ENCODE results near the gene USH2A.
"Not testable (repeated sequence)": the region's sequence is repeated elsewhere in the genome, so short reads cannot be mapped to it uniquely, and the experiment has no call there.

The USH2A gene

DNA sequence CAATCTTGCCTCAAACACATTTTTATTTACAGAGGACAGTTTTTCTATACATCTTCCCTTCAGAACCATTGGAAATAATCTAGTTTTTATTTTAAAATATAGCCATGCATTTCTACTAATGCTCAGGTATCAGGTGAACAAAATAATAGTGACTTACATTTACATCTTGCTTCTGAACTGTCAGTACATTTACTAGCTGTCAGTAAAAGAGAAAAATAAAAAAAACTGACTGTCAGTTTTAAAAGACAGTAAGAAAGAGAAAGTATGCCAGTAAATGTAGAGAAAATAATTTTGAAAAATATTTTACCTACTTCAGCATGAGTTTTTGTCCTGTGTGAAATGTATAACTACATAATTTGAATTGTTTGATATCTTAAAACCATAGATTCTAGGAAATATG is 33.5 kb downstream of the USH2A start:
- DNase-seq (ENCODE audit: low read depth in 3 of 3) = no peak

- DNase-seq (ENCODE audit: low read depth in 3 of 3) = no peak
These were observed 34.7 kb downstream of the USH2A start for GRCh38 chr1:216388558-216388957.

GRCh38 chr1:216387782-216388181 is 35.5 kb downstream of the USH2A start:
- no peak for DNase-seq (ENCODE audit: low read depth in 3 of 3)

DNA sequence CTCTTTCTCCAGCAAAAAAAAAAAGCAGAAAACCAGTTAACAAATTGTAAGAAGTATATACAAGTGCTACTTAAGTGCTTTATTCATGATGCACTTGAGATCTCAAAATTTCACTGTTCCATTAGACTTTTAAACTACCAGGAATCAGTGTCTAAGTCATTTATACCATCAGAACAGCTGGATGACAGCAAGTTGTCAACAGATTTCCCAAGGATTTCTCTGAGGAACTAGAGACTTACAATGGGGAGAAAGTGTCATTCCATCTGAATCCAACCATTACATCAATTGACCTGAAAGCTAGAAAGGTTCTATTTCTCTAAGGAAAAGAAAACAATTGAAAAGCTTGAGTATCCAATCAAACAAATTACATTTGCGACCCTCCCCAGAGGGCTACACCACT is 43.8 kb downstream of the USH2A start:
- DNase-seq (ENCODE audit: low read depth in 3 of 3) = no peak

DNA sequence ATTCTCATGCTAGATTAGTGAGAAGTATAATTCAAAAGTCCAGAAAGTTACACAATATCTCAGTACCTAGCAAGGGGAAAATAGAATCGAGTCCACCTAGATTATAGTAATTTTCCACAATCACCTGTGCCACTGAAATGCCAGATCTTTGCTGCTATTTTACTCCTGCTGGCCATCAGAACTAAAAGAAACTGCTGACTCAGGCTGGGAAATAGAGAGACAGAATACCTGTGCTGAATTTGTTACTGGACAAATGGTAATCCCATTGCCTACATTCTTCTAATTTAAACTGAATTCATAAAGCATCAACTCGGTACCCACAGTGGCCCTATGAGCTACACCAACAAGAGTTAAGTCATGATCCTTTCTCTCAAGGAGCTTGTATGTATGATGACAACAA is 55.0 kb downstream of the USH2A start:
- no peak for DNase-seq (ENCODE audit: low read depth in 3 of 3)

DNA sequence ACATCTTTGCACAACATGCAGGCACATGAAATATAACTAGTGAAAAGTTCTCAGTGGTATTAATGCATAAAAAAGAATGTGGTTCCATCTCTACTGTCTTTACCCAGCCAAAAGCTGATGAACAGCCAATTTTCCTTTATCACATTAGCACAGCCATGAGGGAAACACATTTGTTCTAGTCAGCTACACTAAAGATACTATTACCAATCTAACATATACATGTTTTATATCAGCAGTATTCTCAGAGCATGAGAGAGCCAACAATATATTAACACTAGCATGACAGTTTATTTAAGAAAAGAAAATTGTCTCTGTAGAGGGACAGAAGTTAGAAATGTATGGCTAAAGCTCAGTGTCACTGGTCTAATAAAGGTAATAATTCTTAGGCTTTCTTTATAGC is 56.3 kb downstream of the USH2A start:
- no peak for DNase-seq (ENCODE audit: low read depth in 3 of 3)

- DNase-seq (ENCODE audit: low read depth in 3 of 3) = no peak
These were observed 66.3 kb downstream of the USH2A start for GRCh38 chr1:216356945-216357344.

DNA sequence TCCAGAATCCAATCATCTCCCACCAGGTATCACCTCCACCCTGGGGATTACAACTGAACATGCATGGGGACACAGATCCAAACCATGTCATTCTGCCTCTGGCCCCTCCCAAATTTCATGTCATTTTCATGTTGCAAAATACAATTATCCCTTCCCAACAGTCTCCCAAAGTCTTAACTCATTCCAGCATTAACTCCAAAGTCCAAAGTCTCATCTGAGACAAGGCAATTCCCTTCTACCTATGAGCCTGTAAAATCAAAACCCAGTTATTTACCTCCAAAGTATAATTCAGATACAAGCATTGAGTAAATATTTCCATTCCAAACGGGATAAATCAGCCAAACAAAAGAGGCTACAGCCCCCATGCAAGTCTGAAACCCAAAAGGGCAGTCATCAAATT is 73.1 kb downstream of the USH2A start:
- no peak for DNase-seq (ENCODE audit: low read depth in 3 of 3)

DNA sequence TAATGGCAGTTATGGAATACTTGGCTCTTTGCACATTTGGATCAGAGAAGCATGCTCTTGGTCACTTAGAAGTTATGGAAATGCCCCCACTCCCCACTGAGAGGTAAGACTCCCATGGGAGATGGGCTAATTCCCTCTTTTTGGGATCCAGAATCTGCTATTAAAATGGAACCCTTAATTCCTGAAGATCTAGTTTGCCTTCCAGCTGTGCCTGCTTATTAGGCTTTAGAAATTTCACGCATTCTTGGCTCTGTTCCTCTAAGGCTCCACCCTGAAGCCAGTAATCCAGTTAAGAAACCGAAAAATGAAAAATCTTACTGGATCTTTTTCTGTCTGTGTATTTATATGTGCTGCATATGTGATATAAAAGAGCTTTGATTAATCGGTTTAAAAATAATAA is 76.7 kb downstream of the USH2A start:
- no peak for DNase-seq (ENCODE audit: low read depth in 3 of 3)

DNA sequence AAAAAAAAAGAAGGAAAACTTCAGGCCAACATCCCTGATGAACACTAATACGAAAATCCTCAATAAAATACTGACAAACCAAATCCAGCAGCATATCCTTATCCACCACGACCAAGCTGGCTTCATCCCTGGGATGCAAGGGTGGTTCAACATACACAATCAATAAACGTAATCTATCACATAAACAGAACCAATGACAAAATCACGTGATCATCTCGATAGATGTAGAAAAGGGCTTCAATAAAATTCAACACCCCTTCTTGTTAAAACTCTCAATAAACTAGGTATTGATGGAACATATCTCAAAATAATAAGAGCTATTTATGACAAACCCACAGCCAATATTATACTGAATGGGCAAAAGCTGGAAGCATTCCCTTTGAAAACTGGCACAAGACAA is 82.7 kb downstream of the USH2A start:
- not testable (repeated sequence) for DNase-seq (ENCODE audit: low read depth in 3 of 3)

DNA sequence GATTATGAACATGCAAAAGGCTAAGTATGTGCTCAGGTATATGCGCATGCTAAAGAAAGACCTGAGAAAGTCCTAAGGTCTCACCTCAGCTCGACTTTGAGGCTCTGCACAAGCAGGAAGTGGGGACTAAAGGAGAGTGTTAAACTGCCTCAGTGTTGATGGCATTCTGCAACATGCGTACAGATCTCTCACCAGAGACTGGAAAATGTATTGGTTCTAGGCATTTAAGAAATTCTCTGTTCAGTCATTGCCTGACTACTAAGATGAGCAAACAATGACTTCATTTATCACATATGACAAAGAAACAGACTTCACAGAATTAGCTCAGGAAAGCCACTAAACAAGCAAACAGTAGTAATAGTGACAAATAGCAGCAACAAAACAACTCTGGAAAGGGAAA is 90.8 kb downstream of the USH2A start:
- DNase-seq (ENCODE audit: low read depth in 3 of 3) = no peak

DNA sequence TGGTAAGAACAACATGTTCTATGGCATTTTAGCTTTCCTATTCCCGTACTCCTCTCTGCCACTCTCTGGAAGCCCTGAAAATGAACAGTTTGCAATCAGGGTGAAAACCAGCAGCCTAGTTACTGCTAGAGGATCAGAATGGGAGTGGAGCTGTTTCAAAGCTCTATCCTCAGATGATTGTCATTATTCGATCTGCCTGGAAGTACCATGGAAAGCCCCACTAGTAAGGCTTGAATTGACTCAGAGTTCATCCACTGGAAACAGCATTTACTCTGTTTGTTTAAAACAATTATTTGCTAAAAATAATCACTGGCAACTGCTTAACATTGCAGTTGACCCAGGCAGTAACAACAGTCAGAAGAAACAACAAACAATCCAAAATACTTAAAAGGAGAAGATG is 91.2 kb downstream of the USH2A start:
- DNase-seq (ENCODE audit: low read depth in 3 of 3) = no peak

GRCh38 chr1:216331211-216331610 is 92.0 kb downstream of the USH2A start:
- DNase-seq (ENCODE audit: low read depth in 3 of 3) = no peak

GRCh38 chr1:216330262-216330661 is 93.0 kb downstream of the USH2A start:
- DNase-seq (ENCODE audit: low read depth in 3 of 3) = no peak

DNA sequence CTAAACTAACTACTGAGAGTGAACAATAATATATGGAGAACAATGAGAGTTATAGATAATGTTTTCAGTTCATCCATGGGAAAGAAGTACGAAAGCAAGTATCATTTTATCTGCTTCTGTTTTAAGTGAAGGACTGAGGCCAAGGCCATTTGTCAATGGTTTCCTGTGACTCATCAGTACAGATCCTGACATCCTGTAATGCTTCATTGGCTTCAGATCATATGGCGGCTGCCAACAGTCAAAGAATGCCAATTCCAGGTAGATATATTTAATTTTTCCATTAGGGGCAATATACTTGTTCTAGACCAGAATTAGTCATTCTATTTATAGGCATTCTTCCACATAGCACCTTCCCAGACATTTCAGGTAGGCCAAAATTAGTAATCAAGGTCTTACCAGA is 97.3 kb downstream of the USH2A start:
- no peak for DNase-seq (ENCODE audit: low read depth in 3 of 3)

DNA sequence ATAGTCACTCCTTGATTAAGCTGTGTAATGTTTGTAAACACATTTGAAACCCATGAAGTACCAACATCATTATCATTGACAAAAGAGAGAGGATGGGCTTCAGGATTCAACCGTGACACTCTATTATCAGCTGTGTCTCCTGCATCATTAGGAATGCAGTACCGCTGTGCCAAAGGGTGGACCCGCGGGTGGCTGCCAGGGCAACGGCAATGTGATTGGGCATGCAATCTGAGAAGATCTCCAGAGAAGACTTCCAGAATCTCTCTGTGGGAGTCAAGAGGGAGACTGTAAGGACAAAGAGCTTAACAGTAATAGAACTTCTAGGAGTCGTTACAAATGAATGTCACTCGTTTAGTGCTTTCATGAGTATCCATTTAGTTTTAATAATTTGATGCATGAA is 97.9 kb downstream of the USH2A start:
- DNase-seq (ENCODE audit: low read depth in 3 of 3) = no peak

DNA sequence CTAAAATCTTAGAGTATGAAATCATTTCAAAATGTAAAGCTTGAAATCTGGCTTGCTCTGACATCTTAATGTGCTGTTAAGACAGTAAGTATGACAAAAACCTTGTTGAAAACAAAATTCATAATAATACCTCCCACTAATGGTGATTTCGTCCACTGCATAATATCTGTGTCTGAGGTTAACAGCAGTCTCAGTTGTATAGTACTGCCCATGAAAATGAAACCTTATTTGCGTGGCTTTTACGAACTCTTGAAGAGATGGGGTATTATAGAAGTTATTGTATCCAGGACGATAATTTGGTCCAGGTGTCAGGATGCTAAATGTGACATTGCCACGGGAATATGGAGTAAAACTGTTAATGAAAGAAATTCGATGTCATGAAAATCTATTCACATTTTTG is 99.9 kb downstream of the USH2A start:
- DNase-seq (ENCODE audit: low read depth in 3 of 3) = no peak

- no peak for DNase-seq (ENCODE audit: low read depth in 3 of 3)
These were observed 108.7 kb downstream of the USH2A start for GRCh38 chr1:216314379-216315095.

GRCh38 chr1:216310776-216311175 is 112.5 kb downstream of the USH2A start:
- no peak for DNase-seq (ENCODE audit: low read depth in 3 of 3)

GRCh38 chr1:216306830-216307229 is 116.4 kb downstream of the USH2A start:
- DNase-seq (ENCODE audit: low read depth in 3 of 3) = no peak

- DNase-seq (ENCODE audit: low read depth in 3 of 3) = no peak
These were observed 119.6 kb downstream of the USH2A start for GRCh38 chr1:216303690-216304089.

DNA sequence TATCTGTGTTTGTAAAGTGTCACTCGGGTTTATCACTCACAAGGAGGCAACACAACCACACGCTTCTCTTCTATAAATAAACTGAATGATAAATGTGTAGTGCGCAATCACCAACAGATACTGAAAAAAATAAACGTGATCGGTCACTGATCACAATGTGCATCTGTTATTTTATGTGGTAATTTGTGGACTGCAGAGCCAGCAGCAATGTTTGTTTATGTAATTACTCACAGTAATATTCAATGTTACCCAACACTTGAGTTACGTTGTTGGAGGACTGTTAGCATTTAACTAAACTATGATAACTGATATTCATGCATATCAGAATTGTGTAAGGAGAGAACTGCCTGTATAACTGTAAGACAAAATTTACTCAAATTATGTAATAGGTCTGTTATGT is 129.6 kb downstream of the USH2A start:
- DNase-seq (ENCODE audit: low read depth in 3 of 3) = no peak

DNA sequence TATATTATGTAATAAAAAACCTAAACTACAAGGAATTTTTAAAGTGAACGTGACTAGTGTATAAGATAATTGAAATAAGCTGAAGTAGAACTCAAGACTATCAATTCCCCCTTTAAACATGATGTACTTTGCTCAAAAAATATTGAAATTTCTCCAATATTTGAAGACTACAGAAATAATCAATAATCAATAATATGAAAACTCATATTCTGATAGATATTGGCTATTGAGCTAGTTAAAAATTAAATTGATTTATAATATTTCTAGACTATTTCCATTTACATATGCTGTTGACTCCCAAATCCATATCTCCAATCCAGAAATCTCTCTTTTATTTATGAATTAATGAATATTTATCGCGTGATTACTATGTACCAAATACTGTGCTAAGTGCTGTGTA is 133.2 kb downstream of the USH2A start:
- DNase-seq (ENCODE audit: low read depth in 3 of 3) = no peak

DNA sequence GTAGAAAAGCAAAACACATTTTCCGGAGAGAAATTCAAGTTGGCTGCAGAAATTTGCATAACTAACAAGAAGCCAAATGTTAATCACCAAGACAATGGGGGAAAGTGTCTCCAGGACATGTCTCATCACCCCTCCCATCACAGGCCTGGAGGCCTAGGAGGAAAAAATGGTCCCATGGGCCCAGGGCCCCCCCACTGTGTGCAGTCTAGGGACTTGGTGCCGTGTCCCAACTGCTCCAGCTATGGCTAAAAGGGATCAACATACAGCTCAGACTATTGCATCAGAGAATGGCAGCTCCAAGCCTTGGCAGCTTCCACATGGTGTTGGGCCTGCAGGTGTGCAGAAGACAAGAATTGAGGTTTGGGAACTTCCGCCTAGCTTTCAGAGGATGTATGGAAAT is 138.2 kb downstream of the USH2A start:
- DNase-seq (ENCODE audit: low read depth in 3 of 3) = no peak
